ENCODE measurements around the gene C19orf25. TPM values are rescaled to one million over a fixed set of nuclear protein-coding genes. Genes with fewer than 3 reads are reported as not detected.

The C19orf25 gene
- 38.8 and 40.0 TPM in 2 replicates for total RNA-seq

GRCh38 chr19:1478934-1479707, at the start of gene C19orf25:
C19orf25 (minus strand) TSS chr19:1479215; CDS start chr19:1478903, 312 bp downstream.
- DNase-seq (ENCODE audit: low read depth): peak; percentile 68
- no peaks in the 10 kb centered on the region for H3K27me3 ChIP-seq (ENCODE audit: control insufficient read depth, insufficient read depth, low read length)
- no peak for TF ChIP-seq CTCF (IDR thresholded peaks at IDR 0.05; ENCODE audit: insufficient read depth, low read length, poor library complexity, severe bottlenecking)

GRCh38 chr19:1527650-1528309, 48.8 kb upstream of the C19orf25 start:
- Histone ChIP-seq H3K4me3 (ENCODE audit: low read depth, low read length) (no peak overlapping the region), H3K27me3 (ENCODE audit: control insufficient read depth, insufficient read depth, low read length) (peaks cover 41% of the 10 kb centered on the region), H3K36me3 (ENCODE audit: control insufficient read depth, insufficient read depth, low read length) (no peaks in the 10 kb centered on the region)
- no peak for DNase-seq (ENCODE audit: low read depth)
- TF ChIP-seq CTCF (IDR thresholded peaks at IDR 0.05; ENCODE audit: insufficient read depth, low read length, poor library complexity, severe bottlenecking): no peak

More at GRCh38 chr19:1478934-1479707, at the start of gene C19orf25:
- Histone ChIP-seq H3K4me3 (ENCODE audit: low read depth, low read length) (peak within 1 kb of the TSS; percentile 90), H3K36me3 (ENCODE audit: control insufficient read depth, insufficient read depth, low read length) (no peaks in the 10 kb centered on the region)

- H3K4me3 ChIP-seq (ENCODE audit: low read depth, low read length): no peak overlapping the region
- H3K27me3 ChIP-seq (ENCODE audit: control insufficient read depth, insufficient read depth, low read length): peaks cover 46% of the 10 kb centered on the region
- no peak for DNase-seq (ENCODE audit: low read depth)
- H3K36me3 ChIP-seq (ENCODE audit: control insufficient read depth, insufficient read depth, low read length): no peaks in the 10 kb centered on the region
- TF ChIP-seq CTCF (IDR thresholded peaks at IDR 0.05; ENCODE audit: insufficient read depth, low read length, poor library complexity, severe bottlenecking): no peak
These were observed 48.1 kb upstream of the C19orf25 start for GRCh38 chr19:1526979-1527649.

- Histone ChIP-seq H3K4me3 (ENCODE audit: low read depth, low read length) (no peak overlapping the region), H3K27me3 (ENCODE audit: control insufficient read depth, insufficient read depth, low read length) (peaks cover 51% of the 10 kb centered on the region)
- no peak for DNase-seq (ENCODE audit: low read depth)
These were observed 47.2 kb upstream of the C19orf25 start for GRCh38 chr19:1526066-1526778.

More at GRCh38 chr19:1526066-1526778, 47.2 kb upstream of the C19orf25 start:
- H3K36me3 ChIP-seq (ENCODE audit: control insufficient read depth, insufficient read depth, low read length): no peaks in the 10 kb centered on the region
- TF ChIP-seq CTCF (IDR thresholded peaks at IDR 0.05; ENCODE audit: insufficient read depth, low read length, poor library complexity, severe bottlenecking): no peak
